ENCODE results near the gene GMNN. TPM values are rescaled to one million over a fixed set of nuclear protein-coding genes. Genes with fewer than 3 reads are reported as not detected.
A peak's percentile ranks its signal among the peaks of the same experiment; 100 is the strongest.
"Not testable (repeated sequence)": the region's sequence is repeated elsewhere in the genome, so short reads cannot be mapped to it uniquely, and the experiment has no call there.

The GMNN gene
- total RNA-seq, 4 donors from 2014 or later, result 5.5 to 20.7 (median 13.9) TPM

GRCh38 chr6:24763578-24763977, 11.2 kb upstream of the GMNN start:
- WGBS, 2 donors, result 63 to 64% methylated on average over 3 of the region's 3 CpGs
- TF ChIP-seq EP300 (IDR thresholded peaks at IDR 0.05) (no peak), CTCF (IDR thresholded peaks at IDR 0.05) (no peak), POLR2A (IDR thresholded peaks at IDR 0.05) (no peak)
- H3K36me3 ChIP-seq, result no peaks in the 10 kb centered on the region
- no peaks in the 10 kb centered on the region for H3K27me3 ChIP-seq
- no peaks in the 10 kb centered on the region for H3K4me1 ChIP-seq
- no peak overlapping the region for H3K4me3 ChIP-seq
- H3K27ac ChIP-seq, result no peak overlapping the region
- DNase-seq (ENCODE audit: low spot score in 2 of 2), result no peak
- no peaks in the 10 kb centered on the region for H3K9me3 ChIP-seq

GRCh38 chr6:24764833-24765828, 9.6 kb upstream of the GMNN start:
- H3K27me3 ChIP-seq; H3K9me3 ChIP-seq; H3K27ac ChIP-seq; DNase-seq (ENCODE audit: low spot score in 2 of 2); H3K4me3 ChIP-seq; H3K36me3 ChIP-seq; H3K4me1 ChIP-seq: not testable (repeated sequence)
- WGBS, 2 donors, result 85 to 89% methylated on average over 20 of the region's 20 CpGs

- not testable (repeated sequence) for H3K36me3 ChIP-seq; H3K4me3 ChIP-seq; DNase-seq (ENCODE audit: low spot score in 2 of 2); H3K27me3 ChIP-seq; H3K27ac ChIP-seq; H3K9me3 ChIP-seq; H3K4me1 ChIP-seq
- 88 to 97% methylated on average over 17 to 25 of the region's 26 CpGs for WGBS, 2 donors
Measured at GRCh38 chr6:24765968-24766367, 8.8 kb upstream of the GMNN start.

GRCh38 chr6:24766680-24767462, 7.9 kb upstream of the GMNN start:
- H3K27ac ChIP-seq, result no peak overlapping the region
- TF ChIP-seq CTCF (IDR thresholded peaks at IDR 0.05), result peak; percentile 34 to 52 (median 38)
- TF ChIP-seq POLR2A (IDR thresholded peaks at IDR 0.05), result no peak
- DNase-seq (ENCODE audit: low spot score in 2 of 2), result no peak
- WGBS, 2 donors, result 54 to 56% methylated on average over 9 of the region's 9 CpGs
- no peaks in the 10 kb centered on the region for H3K4me1 ChIP-seq
- H3K4me3 ChIP-seq, result no peak overlapping the region
- no peaks in the 10 kb centered on the region for H3K36me3 ChIP-seq
- H3K9me3 ChIP-seq, result no peaks in the 10 kb centered on the region
- no peaks in the 10 kb centered on the region for H3K27me3 ChIP-seq

GRCh38 chr6:24768361-24768760, 6.4 kb upstream of the GMNN start:
- H3K27me3 ChIP-seq, result no peaks in the 10 kb centered on the region
- 89 to 95% methylated on average over 5 of the region's 5 CpGs for WGBS, 2 donors
- H3K4me1 ChIP-seq, result no peaks in the 10 kb centered on the region
- TF ChIP-seq CTCF (IDR thresholded peaks at IDR 0.05) (no peak), EP300 (IDR thresholded peaks at IDR 0.05) (no peak), POLR2A (IDR thresholded peaks at IDR 0.05) (no peak)
- no peaks in the 10 kb centered on the region for H3K36me3 ChIP-seq
- H3K4me3 ChIP-seq, result no peak overlapping the region
- no peak for DNase-seq (ENCODE audit: low spot score in 2 of 2)
- H3K27ac ChIP-seq, result no peak overlapping the region
- H3K9me3 ChIP-seq, result no peaks in the 10 kb centered on the region

All from tibial nerve (tissue), 4 donors.